Endothelial cell of umbilical vein (primary cell): ENCODE data around the gene HIP1.
"Not testable (repeated sequence)": the region's sequence is repeated elsewhere in the genome, so short reads cannot be mapped to it uniquely, and the experiment has no call there.

Experiments
- CTCF ChIP-seq, 2 donors: IDR thresholded peaks; 1 replicate in 1 of 2; 2 replicates in 1 of 2; pipeline ENCODE4 v1.5.1; 2011; ENCODE audit warnings: low read length in 2 of 2, mild to moderate bottlenecking in 2 of 2, moderate library complexity in 2 of 2, control low read depth in 1 of 2, inconsistent platforms in 1 of 2, low read depth in 1 of 2; ENCODE audit not compliant: insufficient read depth in 1 of 2; ENCODE audit errors: extremely low read depth in 1 of 2
- EZH2 ChIP-seq: IDR thresholded peaks from 2 replicates; pipeline ENCODE4 v1.6.1; 2012; ENCODE audit warnings: borderline replicate concordance, low read depth, mild to moderate bottlenecking, moderate library complexity, low read length, inconsistent platforms; ENCODE audit not compliant: severe bottlenecking
- FOS ChIP-seq: IDR thresholded peaks from 2 replicates; pipeline ENCODE4 v1.6.1; 2011; ENCODE audit warnings: mild to moderate bottlenecking, low read length, moderate library complexity, borderline replicate concordance; ENCODE audit not compliant: insufficient read depth
- GATA2 ChIP-seq: IDR thresholded peaks from 2 replicates; pipeline ENCODE4 v1.7.0; 2011; ENCODE audit warnings: low read depth, mild to moderate bottlenecking, moderate library complexity, mixed read lengths, low read length; ENCODE audit not compliant: insufficient read length, insufficient read depth
- JUN ChIP-seq: IDR thresholded peaks from 2 replicates; pipeline ENCODE4 v1.6.1; 2011; ENCODE audit warnings: borderline replicate concordance, low read depth; ENCODE audit not compliant: insufficient read length, insufficient read depth
- MYC ChIP-seq: IDR thresholded peaks from one replicate; pipeline ENCODE4 v1.6.1; 2011; ENCODE audit warnings: mild to moderate bottlenecking, low read depth, low read length
- POLR2A ChIP-seq: IDR thresholded peaks from 2 replicates; pipeline ENCODE4 v1.6.1; 2012; ENCODE audit warnings: low read depth, mild to moderate bottlenecking, control low read depth, low read length
- POLR2AphosphoS5 ChIP-seq: IDR thresholded peaks from 2 replicates; pipeline ENCODE4 v1.6.1; 2012; ENCODE audit warnings: low read depth, mild to moderate bottlenecking, control low read depth, low read length, moderate library complexity; ENCODE audit not compliant: insufficient read depth
- TF ChIP-seq, protein P1 (sequence below): IDR thresholded peaks from 2 replicates; pipeline ENCODE4 v1.6.1; 2011; ENCODE audit not compliant: insufficient read depth, insufficient read length

DNA sequence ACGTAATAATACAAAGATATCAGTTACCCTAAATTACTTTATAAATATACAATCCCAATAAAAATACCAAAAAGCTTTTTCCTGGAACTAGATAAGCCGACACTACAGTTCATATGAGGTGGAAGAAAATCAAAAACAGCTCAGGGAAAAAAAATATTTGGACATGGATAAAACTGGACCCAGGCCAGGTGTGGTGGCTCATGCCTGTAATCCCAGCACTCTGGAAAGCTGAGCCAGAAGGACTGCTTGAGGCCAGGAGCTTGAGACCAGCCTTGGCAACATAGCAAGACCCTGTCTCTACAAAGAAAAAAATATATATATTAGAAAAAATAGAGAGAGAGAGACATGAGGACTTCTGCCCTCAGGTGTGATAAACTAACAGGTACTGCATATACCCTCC, 219.9 kb downstream of the HIP1 start:
- TF ChIP-seq, protein P1, sequence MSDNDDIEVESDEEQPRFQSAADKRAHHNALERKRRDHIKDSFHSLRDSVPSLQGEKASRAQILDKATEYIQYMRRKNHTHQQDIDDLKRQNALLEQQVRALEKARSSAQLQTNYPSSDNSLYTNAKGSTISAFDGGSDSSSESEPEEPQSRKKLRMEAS: not testable (repeated sequence)
- not testable (repeated sequence) for TF ChIP-seq POLR2A; CTCF (IDR thresholded peaks at IDR 0.05; ENCODE audit: extremely low read depth in 1 of 2, insufficient read depth in 1 of 2, low read depth in 1 of 2, low read length in 2 of 2); POLR2AphosphoS5; EZH2; MYC; JUN; GATA2; FOS
